GM18870 (cell line): ENCODE measurements around the gene FAM110D.

Experiments
- ATAC-seq: cut with Tn5 transposase; IDR thresholded peaks from one replicate; pipeline ENCODE4 v1.9.1; 2021; ENCODE audit warnings: moderate library complexity; ENCODE audit not compliant: unreplicated experiment

The FAM110D gene

DNA sequence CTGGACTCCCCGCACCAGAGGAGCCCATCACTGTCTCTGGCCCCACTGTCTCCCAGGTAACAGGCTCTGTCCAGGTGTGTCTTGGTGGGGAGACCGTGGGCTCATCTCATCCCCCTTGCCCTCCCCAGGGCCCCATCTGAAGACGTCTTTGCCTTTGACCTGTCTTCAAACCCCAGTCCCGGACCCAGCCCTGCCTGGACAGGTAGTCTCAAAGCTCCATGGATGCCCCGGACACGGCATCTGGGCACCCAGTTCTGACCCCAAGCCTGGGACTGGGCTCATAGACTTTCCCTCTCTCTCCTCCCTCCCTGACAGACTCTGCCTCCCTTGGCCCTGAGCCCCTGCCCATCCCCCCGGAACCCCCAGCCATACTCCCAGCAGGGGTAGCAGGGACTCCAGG, 25.2 kb downstream of the FAM110D start:
- ATAC-seq, result no peak

DNA sequence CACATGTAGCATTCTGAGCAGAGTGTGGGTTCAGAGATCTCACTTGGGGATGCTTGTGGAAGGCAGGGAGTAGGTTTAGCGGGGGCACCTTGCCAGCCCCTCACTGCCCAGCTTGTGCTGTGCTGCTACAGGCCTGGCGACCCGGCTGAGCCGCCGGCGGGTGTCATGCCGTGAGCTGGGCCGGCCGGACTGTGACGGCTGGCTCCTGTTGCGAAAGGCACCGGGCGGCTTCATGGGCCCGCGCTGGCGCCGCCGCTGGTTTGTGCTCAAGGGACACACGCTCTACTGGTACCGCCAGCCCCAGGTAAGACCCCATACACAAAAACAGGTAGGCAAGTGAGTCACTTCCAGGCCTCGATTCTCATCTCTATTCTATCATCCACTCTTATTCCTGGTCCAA, 26.0 kb downstream of the FAM110D start:
- no peak for ATAC-seq

DNA sequence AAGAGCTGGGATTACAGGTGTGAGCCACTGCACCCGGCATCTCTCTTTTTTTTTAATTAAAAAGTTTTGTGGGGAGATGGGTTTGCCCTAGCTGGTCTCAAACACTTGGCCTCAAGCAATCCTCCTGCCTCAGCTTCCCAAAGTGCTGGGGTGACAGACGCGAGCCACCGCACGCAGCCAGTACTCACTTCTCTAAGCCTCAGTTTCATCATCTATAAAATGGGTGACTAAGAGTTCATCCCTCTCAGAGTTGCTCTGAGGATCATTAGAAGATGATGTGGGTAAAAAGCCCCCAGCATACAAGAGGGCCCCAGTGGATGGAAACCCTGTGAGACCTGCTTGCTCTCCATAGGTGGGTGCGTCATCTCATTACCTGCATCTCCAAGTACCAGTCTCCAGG, 29.0 kb downstream of the FAM110D start:
- no peak for ATAC-seq

DNA sequence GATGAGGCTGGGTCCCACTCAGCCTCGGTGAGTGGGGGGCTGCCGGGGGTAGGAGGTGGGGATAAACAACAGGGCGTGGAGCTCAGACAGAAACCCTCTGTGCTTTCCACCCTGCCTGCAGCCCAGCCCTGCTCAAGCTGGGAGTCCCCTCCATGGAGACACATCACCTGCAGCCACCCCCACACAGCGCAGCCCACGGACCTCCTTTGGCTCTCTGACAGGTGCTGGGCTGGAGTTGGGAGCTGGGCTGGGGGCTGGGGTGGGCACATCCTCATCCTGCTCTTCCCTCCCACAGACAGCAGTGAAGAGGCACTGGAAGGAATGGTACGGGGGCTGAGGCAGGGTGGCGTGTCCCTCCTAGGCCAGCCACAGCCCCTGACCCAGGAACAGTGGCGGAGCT, 29.6 kb downstream of the FAM110D start:
- no peak for ATAC-seq

DNA sequence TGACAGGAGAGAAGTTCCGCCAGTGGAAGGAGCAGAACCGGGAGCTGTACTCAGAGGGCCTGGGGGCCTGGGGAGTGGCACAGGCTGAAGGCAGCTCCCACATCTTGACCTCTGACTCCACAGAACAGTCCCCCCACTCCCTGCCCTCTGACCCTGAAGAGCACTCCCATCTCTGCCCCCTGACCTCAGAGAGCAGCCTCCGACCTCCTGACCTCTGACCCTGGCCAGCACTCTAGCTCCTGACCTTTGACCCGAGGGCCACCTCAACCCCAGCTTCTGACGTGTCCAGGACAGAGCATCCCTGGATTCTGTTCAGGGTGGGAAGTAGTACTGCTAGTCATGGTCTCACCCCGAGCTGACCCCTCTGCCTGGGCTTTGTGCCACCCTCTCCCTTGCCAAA, 30.5 kb downstream of the FAM110D start:
- ATAC-seq, result no peak

DNA sequence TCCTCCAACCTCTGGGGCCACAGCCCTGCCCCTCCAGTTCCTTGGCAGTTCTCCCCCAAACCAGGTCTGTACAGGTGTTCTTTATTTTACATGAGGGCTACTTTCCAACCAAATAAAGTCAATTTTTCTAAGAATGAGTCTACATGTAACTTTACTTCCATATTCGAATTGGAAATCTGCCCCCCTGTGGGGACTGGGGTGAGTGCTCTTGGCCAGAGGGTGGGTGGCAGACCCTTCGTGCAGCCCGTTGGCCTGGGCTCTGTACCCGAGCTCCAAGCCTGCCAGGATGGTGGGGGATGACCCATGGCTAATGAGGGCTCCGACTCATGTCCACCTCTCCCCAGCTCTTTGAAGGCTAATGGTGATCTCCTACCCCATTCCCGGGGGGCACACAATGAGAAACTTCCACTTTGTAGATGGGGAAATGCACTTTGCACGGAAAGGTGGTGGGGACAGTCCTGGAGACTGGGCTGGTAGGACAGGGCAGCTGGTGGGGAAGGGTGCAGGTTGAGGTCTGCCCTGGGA, 30.9 kb downstream of the FAM110D start:
- no peak for ATAC-seq

DNA sequence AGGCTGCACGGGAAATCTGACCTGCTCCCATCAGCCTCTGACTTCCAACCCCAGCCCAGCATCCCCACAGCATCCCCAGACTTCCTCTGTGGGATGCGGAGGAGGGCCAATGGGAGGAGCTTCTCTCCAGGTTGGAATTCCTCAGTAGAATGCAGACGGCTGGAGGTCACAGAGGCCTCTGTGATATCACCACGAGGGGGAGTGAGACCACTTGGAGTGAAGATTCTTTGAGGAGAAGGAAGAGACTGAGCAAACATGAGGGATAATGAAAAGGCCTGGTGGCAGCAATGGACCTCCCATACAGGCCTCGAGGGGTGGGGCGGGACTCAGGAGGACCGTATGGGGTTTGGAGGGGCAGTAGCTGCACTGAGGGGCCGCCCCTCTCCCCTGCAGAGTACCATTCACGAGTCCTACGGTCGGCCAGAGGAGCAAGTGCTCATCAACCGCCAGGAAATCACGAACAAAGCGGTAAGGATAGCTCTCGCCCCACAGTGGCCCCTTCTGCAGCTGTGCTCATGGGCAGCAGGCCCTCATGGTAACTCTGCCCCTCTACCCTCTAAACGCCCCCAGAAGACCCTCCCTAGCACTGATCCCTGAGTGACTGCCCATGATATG, 31.6 kb downstream of the FAM110D start, which contains the start of gene CATSPER4:
TSS of gene CATSPER4 (plus strand) at position 230 of the 615 bp plus-strand sequence. CDS start at position 256, 26 bp downstream.
- no peak for ATAC-seq

DNA sequence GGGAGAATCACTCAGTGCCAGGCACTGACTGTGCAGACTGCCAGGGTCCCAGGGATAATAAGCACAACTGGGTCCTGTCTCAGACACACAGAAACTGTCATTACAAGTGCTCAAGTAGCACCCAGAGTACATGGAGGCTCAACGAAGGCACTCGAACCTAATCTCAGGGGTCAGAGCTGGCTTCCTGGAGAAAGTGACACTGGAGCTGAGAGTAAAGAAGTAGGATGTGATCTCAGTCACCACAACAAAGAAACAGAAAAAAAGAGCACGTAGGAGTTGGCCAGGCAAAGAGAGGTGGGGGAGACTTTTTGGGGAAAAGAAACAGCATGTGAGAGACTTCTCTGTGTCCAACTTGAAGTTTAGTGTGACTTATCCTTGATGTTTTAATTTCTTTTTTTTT, 32.9 kb downstream of the FAM110D start:
- no peak for ATAC-seq

DNA sequence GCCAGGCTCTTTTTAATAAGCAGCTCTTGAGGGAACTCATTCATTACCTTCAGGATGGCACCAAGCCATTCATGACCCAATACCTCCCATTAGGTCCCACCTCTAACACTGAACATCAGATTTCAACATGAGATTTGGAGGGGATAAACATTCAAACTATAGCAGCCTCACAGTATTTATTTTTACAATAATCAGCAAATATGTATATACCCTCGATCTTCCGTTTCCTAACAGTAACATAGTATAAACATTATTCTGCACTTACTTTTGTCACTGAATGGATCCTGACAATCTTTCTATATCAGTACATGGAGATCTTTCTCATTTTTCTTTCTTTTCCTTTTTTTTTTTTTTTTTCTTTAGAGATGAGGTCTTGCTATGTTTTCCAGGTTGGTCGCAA, 36.9 kb downstream of the FAM110D start:
- no peak for ATAC-seq

DNA sequence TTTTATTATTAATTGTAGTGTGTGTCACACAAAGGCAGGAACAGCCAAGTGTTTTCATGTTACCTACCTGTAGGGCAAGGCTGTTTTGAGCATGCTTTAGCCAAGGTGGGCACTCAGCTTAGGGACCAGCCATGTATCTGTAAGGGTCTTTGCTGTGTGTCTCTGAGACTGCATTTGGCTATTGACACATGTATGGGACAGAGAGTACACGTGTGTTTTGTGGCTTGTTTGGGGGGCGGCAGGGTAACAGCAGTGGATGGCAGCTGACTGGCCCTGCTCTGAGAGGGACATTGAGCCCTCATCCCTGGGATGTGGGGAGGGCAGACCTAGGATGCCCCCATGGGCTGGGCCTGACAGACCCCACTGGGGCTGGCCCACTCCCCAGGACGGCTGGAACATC, 38.4 kb downstream of the FAM110D start:
- ATAC-seq, result no peak

DNA sequence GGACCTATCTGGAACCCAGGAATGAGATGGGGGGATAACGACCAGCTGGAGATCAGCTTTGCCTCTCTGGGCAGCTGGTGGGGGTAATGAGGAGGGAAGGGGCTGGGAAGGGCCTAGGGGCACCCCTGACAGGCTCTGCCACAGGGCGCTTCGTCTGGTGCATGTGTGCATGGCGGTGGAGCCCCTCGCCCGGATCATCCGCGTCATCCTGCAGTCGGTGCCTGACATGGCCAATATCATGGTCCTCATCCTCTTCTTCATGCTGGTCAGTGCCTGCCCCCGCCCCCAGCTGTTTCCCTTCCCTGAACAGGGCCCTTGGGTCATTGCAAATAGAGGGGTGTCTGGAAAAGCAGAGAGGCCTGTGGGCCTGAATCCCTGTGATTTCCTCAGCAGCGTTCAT, 38.9 kb downstream of the FAM110D start:
- ATAC-seq, result no peak

DNA sequence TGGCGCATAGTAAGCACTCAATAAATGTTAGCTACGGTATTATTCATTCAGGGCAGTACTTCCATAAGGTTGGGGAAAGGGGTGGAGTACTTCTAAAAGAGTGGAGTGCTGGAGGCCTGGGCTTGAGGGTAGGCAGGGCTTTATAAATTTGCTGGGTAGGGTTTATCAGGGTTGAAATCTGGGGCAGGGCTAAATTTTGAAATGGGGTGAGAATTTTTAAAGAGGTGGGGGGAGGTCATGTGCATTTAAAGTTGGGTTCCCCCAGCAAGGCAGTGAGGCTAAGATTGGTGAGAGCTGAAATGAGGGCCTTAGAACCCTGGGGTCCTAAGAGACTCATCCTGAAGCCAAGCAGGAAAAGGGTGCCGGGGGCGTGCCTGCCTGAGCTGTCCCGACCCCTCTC, 41.5 kb downstream of the FAM110D start:
- ATAC-seq, result no peak

DNA sequence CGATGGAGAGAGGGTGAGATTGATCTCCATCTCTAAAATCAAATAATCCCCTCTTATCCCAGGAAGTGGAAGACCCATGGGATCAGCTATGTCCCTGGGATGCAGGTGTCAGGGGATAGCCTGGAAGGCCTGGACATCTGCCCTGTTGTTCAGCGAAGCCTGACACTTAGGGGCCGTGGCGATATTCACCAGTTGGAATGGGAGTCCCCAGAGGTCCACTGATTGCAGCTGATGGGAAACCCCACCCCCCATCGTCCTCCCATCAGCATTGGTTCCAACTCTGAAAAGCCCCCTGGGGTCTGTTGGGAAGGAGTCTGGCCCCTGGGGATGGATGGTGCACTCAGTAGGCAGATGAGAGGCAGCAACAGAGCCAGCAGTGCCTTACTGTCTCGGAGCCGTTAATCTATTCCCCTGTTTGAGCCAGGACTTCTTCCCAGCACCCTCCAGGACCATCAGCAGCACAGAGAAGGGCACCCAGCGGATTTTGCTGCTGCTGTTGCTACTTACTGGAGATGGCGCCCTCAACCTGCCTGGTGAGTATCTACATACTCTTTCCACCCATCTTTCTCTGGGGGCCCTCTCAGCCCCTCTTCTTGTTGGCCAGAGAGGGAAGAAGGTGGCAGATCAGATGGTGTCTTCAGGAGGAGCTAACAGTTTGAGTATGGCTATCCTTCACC, 44.9 kb downstream of the FAM110D start:
- ATAC-seq, result no peak

DNA sequence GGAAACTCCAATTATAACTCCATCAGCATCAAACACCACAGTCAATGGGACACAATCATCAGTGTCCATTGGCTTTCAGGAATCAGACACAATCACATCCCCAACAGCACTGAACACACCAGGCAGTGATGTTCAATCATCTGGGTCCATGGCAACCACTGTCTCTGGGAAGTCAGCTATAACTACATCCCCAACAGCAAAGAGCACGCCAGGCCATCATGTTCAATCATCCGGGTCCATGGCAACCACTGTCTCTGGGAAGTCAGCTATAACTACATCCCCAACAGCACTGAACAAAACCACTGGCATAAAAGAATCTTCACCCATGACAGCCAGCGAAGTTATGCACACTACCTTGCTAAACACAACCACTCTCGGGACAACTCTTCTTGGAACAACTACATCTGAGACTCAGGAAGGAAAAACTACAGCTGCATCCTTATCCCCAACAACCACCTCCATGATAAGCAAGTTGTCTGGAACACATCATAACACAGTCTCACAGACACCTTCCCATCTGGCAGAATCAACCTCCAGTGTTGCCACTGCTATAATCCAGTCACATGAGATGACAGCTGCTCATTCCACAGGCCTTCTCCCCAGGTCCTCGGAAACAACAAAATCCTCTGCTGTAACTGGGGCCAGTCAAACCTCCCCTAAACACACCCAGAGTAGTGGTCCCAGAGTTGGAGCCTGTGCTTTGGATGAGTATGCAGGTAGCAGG, 51.4 kb downstream of the FAM110D start:
- no peak for ATAC-seq

DNA sequence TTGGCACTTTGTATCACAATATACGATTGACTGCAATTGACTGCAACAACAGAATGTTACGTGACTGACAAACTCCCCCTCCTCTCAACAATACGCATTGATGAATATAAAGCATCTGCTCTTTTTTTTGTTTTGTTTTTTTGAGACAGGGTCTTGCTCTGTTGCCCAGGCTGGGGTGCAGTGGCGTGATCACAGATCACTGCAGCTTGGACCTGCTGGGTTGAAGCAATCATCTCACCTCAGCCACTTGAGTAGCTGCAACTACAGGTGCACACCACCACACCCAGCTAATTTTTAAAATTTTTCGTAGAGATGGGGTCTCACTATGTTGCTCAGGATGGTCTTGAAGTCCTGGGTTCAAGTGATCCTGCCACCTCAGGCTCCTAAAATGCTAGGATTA, 53.8 kb downstream of the FAM110D start:
- no peak for ATAC-seq

DNA sequence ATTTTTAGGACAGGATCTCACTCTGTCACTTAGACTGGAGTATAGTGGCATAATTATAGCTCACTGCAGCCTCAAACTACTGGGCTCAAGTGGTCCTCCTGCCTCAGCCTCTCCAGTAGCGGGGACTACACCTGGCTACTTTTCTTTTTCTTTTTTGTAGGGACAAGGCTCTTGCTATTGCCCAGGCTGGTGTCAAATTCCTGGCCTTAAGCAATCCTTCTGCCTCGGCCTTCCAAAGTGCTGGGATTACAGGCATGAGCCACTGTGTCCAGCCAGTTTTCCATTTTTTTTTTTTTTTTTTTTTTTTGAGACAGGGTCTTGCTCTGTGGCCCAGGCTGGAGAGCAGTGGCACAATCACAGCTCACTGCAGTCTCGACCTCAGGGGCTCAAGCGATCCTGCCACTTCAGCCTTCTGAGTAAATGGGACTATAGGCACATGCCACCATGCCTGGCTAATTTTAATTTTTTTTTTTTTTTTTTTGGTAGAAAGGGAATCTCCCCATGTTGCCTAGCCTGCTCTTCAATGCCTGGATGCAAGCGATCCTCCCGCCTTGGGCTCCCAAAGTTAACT, 54.5 kb downstream of the FAM110D start:
- ATAC-seq, result no peak
